OCI-LY1 (cell line): ENCODE data around the gene VMP1.

ENCODE experiments used
- H2AFZ ChIP-seq: fragments of 200-600 bp; sonication (generic), shearing (Covaris generic); 2 replicates; pipeline ENCODE4 v1.6.0; 2014; ENCODE audit warnings: antibody characterized with exemption, mild to moderate bottlenecking, low read length
- H3F3A ChIP-seq: fragments of 200-600 bp; sonication (generic), shearing (Covaris generic); 2 replicates; pipeline ENCODE4 v1.6.0; 2014; ENCODE audit warnings: mild to moderate bottlenecking, antibody characterized with exemption, low read length, moderate library complexity; ENCODE audit not compliant: insufficient read depth
- H3K27ac ChIP-seq: fragments of 200-600 bp; sonication (generic); 2 replicates; pipeline ENCODE4 v1.5.1; 2014; ENCODE audit warnings: low read length, mixed run types, mild to moderate bottlenecking, low read depth; ENCODE audit not compliant: poor library complexity, severe bottlenecking
- H3K27me3 ChIP-seq: fragments of 200-600 bp; sonication (generic); 2 replicates; pipeline ENCODE4 v1.6.0; 2014; ENCODE audit warnings: antibody characterized with exemption, mild to moderate bottlenecking, low read length, moderate library complexity; ENCODE audit not compliant: insufficient read depth
- H3K36me3 ChIP-seq: fragments of 200-600 bp; sonication (generic); 2 replicates; pipeline ENCODE4 v1.6.1; 2014; ENCODE audit warnings: mild to moderate bottlenecking, antibody characterized with exemption, low read length, moderate library complexity, mixed read lengths; ENCODE audit not compliant: insufficient read depth
- H3K4me1 ChIP-seq: fragments of 200-600 bp; sonication (generic); 2 replicates; pipeline ENCODE4 v1.5.1; 2014; ENCODE audit warnings: mild to moderate bottlenecking, low read length, moderate library complexity; ENCODE audit not compliant: insufficient read depth, severe bottlenecking
- H3K4me2 ChIP-seq: fragments of 200-600 bp; sonication (generic), shearing (Covaris generic); 2 replicates; pipeline ENCODE4 v1.6.1; 2014; ENCODE audit warnings: low read length
- H3K4me3 ChIP-seq: fragments of 200-600 bp; sonication (generic); 2 replicates; pipeline ENCODE4 v1.5.1; 2014; ENCODE audit warnings: low read length, low read depth, mild to moderate bottlenecking, mixed read lengths; ENCODE audit not compliant: poor library complexity, severe bottlenecking
- H3K79me2 ChIP-seq: fragments of 200-600 bp; shearing (Covaris generic); 2 replicates; pipeline ENCODE4 v1.6.1; 2016; ENCODE audit warnings: mixed run types, low read length, mixed read lengths; ENCODE audit not compliant: insufficient read depth
- H3K9ac ChIP-seq: fragments of 200-600 bp; sonication (generic), shearing (Covaris generic); 2 replicates; pipeline ENCODE4 v1.6.1; 2014; ENCODE audit warnings: mild to moderate bottlenecking, low read length, mixed read lengths
- H3K9me2 ChIP-seq: fragments of 200-600 bp; sonication (generic), shearing (Covaris generic); 2 replicates; pipeline ENCODE4 v1.6.1; 2014; ENCODE audit warnings: low read depth, mild to moderate bottlenecking, low read length, mixed read lengths
- H3K9me3 ChIP-seq: fragments of 200-600 bp; shearing (Covaris generic); 2 replicates; pipeline ENCODE4 v1.6.1; 2014; ENCODE audit warnings: low read length, mixed read lengths
- H4K20me1 ChIP-seq: fragments of 200-600 bp; sonication (generic), shearing (Covaris generic); 2 replicates; pipeline ENCODE4 v1.6.0; 2016; ENCODE audit warnings: mild to moderate bottlenecking, low read length; ENCODE audit not compliant: insufficient read depth
- EZH2 ChIP-seq: fragments of 200-600 bp; sonication (generic), shearing (Covaris generic); IDR thresholded peaks from 2 replicates; pipeline ENCODE4 v1.8.0; 2017; ENCODE audit warnings: borderline replicate concordance, mixed run types, mild to moderate bottlenecking, antibody characterized with exemption, low read length, moderate library complexity, mixed read lengths
- TF ChIP-seq, protein P1 (sequence below): fragments of 200-600 bp; sonication (generic), shearing (Covaris generic); IDR thresholded peaks from 2 replicates; pipeline ENCODE4 v1.5.1; 2017; ENCODE audit warnings: mild to moderate bottlenecking, antibody characterized with exemption, low read length, moderate library complexity, mixed read lengths

VMP1 gene

DNA sequence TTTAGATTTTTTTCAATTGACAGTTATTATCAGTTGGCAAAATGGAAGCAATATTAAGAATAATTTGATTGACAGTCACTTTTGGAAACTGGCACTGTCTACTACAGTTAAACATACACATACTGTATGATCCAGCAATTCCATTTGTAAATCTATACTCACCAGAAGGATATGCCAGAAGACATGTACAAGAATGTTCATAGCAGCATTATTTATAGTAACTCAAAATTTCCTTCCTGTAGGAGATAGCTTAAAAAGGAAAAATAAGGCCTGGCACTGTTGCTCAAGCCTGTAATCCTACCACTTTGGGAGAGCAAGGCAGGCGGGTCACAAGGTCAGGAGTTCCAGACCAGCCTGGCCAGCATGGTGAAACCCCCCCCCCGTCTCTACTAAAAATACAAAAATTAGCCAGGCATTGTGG, 89.3 kb downstream of the VMP1 start:
- Histone ChIP-seq H4K20me1 (no peaks in the 10 kb centered on the region), H3K9me2 (no peaks in the 10 kb centered on the region), H3K9ac (no peak overlapping the region), H3K27me3 (no peaks in the 10 kb centered on the region), H3K4me2 (no peak overlapping the region), H3K27ac (no peak overlapping the region), H3F3A (no peaks in the 10 kb centered on the region), H3K4me3 (no peak overlapping the region), H3K4me1 (no peaks in the 10 kb centered on the region), H2AFZ (no peak overlapping the region), H3K9me3 (no peaks in the 10 kb centered on the region), H3K79me2 (no peaks in the 10 kb centered on the region), H3K36me3 (no peaks in the 10 kb centered on the region)
- TF ChIP-seq EZH2, result no peak
- TF ChIP-seq, protein P1, sequence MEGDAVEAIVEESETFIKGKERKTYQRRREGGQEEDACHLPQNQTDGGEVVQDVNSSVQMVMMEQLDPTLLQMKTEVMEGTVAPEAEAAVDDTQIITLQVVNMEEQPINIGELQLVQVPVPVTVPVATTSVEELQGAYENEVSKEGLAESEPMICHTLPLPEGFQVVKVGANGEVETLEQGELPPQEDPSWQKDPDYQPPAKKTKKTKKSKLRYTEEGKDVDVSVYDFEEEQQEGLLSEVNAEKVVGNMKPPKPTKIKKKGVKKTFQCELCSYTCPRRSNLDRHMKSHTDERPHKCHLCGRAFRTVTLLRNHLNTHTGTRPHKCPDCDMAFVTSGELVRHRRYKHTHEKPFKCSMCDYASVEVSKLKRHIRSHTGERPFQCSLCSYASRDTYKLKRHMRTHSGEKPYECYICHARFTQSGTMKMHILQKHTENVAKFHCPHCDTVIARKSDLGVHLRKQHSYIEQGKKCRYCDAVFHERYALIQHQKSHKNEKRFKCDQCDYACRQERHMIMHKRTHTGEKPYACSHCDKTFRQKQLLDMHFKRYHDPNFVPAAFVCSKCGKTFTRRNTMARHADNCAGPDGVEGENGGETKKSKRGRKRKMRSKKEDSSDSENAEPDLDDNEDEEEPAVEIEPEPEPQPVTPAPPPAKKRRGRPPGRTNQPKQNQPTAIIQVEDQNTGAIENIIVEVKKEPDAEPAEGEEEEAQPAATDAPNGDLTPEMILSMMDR, result no peak

DNA sequence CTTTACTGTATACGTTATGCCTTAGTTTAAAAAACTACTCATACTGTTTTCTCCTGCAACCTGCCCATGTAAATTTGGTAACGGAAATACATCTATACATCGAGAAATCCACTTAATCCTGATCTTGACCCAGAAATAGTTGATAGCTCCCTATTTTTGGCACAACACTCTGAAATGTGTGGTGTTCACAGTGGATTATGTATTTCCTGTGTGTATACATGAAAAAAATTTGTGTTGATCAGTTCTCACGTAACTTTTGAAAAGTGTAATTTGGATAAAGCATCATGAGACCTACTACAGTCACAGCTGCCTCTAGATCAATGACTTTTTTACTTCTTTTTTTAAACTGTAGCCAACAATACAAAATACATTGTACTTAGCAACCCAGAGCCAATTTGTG, 90.7 kb downstream of the VMP1 start:
- Histone ChIP-seq H3K27ac (no peak overlapping the region), H2AFZ (no peak overlapping the region), H3K79me2 (no peaks in the 10 kb centered on the region), H3K9ac (no peak overlapping the region), H3K36me3 (no peaks in the 10 kb centered on the region), H3F3A (no peaks in the 10 kb centered on the region; the same call in 1 of the 2 replicates), H3K9me2 (no peaks in the 10 kb centered on the region), H3K4me3 (no peak overlapping the region), H3K9me3 (no peaks in the 10 kb centered on the region), H3K4me1 (no peaks in the 10 kb centered on the region), H3K27me3 (no peaks in the 10 kb centered on the region), H3K4me2 (no peak overlapping the region), H4K20me1 (no peaks in the 10 kb centered on the region)
- TF ChIP-seq, protein P1, result no peak
- no peak for TF ChIP-seq EZH2

GRCh38 chr17:59800530-59800942, 93.1 kb downstream of the VMP1 start:
- H3K9ac ChIP-seq, result no peak overlapping the region
- no peaks in the 10 kb centered on the region for H3K9me3 ChIP-seq
- H3K27me3 ChIP-seq, result no peaks in the 10 kb centered on the region
- no peak overlapping the region for H3K4me2 ChIP-seq
- H4K20me1 ChIP-seq, result no peaks in the 10 kb centered on the region
- no peak overlapping the region for H2AFZ ChIP-seq
- H3K36me3 ChIP-seq, result no peaks in the 10 kb centered on the region
- no peak for TF ChIP-seq EZH2
- no peaks in the 10 kb centered on the region for H3K9me2 ChIP-seq
- H3K27ac ChIP-seq, result no peak overlapping the region
- H3F3A ChIP-seq, result peaks cover 5% of the 10 kb centered on the region; the same call in 1 of the 2 replicates
- H3K79me2 ChIP-seq, result no peaks in the 10 kb centered on the region
- H3K4me3 ChIP-seq, result no peak overlapping the region
- peaks cover 17% of the 10 kb centered on the region for H3K4me1 ChIP-seq

GRCh38 chr17:59802160-59802559, 94.7 kb downstream of the VMP1 start:
- H3K9me2 ChIP-seq, result no peaks in the 10 kb centered on the region
- no peak overlapping the region for H3K4me2 ChIP-seq
- no peak overlapping the region for H3K9ac ChIP-seq
- peaks cover 5% of the 10 kb centered on the region; the same call in 1 of the 2 replicates for H3F3A ChIP-seq
- H3K9me3 ChIP-seq, result no peaks in the 10 kb centered on the region
- H3K27ac ChIP-seq, result no peak overlapping the region
- H3K27me3 ChIP-seq, result no peaks in the 10 kb centered on the region
- H3K36me3 ChIP-seq, result no peaks in the 10 kb centered on the region
- no peak overlapping the region for H2AFZ ChIP-seq
- no peaks in the 10 kb centered on the region for H3K79me2 ChIP-seq
- H4K20me1 ChIP-seq, result no peaks in the 10 kb centered on the region
- H3K4me3 ChIP-seq, result no peak overlapping the region
- H3K4me1 ChIP-seq, result peaks cover 20% of the 10 kb centered on the region
- TF ChIP-seq, protein P1, result no peak
- TF ChIP-seq EZH2, result no peak
